ENCODE data around the gene GZMM.
"Not testable (repeated sequence)": the region's sequence is repeated elsewhere in the genome, so short reads cannot be mapped to it uniquely, and the experiment has no call there.

Gene GZMM

DNA sequence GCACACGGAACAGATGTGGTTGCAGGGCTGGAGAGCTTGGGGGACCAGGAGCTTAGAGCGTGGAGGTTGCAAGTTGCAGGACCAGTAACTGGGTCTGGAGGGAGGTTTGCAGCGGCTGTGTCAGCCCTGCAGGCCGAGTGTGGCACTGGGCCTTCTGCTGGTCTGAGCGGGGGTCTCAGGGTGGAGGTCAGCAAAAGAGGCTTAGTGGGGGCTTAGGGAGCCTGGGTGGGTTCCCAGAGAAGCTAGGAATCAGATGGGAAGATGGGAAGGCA is 40.1 kb downstream of the GZMM start:
- DNase-seq = no peak

DNA sequence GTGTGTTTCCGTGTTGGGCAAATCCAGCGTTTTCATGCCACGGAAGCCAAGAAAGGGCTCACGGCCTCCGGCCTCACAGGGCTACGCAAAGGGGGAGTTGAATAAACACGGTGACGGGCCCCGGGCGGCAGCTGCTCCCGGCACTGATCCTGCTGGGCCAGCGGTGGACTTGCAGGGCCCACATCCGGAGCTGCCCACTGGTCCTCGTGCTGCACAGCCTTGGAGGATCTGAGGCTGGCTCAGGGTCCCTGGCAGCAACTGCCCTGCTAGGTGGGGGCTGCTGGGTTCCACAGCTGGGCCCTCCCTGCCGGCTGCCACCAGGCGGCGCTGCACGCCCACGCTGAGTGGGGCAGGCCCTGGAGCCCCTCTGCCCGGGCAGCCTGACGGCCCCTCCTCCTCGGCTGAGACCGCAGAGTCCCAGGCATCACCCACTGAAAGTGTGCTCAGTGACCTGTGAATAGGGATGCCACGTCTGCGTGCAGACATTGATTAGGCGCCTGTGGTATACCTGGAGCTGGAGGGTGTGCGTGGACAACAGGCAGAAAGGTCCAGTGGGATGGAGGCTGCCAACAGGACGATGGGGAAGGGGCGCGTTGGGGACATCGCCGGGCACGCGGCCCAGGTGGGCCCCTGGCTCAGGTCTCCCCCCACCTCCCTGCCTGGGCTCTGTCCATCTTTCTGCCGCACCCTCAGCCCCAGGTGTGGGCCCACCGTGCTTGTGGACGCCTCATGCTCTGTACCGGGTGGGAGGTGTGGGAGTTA is 40.6 kb downstream of the GZMM start:
- no peak for DNase-seq

GRCh38 chr19:585146-585545 is 41.3 kb downstream of the GZMM start:
- not testable (repeated sequence) for DNase-seq

DNA sequence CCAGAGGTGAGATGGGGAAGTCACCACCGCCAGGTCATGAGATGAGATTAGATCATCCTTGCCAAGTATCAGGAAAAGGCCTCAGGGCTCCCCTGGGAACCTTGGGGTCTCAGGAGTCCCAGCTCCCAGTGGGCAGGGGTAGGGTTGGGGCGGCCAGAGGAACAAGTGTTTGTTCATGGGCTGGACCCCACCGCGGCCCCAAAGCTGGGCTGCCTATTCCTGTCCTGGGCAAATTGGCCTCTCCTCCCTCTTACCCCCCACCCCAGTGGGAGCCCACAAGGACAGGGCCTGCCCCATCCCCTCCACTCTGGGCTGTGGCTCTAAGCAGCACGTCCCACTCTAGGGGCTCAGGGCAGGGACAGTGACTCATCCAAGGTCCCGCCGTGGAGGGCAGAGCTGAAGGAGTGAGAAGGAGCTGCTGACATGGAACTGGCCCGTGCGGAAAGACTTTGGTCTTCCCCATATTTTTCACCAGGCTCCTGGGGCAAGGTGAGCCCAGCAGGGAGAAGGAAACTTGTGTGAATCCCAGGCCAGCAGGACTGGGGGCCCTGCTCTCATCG is 41.8 kb downstream of the GZMM start:
- DNase-seq = no peak

DNA sequence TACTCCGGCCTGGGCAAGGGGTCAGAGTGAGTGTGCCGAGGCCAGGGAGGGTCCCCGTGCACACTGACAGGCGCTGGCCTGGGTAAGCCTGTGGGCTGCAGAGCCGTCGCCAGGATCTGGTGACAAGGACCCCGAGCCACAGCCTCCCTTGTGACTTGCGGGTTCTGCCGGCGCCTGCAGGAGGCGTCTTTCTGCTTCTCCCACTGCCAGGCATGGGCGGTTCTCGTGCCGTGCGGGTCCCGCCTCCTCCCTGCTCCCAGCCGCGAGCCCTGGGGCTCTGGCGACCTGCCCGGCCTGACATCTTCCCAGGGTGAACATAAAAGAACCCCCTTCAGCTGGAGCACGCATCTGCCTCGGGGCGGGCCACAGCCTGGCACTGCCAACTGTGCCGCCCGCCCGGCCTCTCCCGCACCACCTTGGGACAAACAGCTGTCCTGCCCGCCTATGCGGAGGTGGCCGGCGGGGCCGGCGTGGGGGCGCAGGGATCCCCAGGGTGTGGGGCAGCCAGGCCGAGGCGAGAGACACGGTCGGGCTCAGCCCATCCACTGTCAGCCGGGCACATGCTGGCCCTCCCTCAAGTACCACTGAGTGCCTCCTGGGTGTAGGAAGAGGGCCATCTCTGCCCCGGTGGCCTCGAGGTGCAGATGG is 44.4 kb downstream of the GZMM start:
- peak; percentile 86 for DNase-seq

DNA sequence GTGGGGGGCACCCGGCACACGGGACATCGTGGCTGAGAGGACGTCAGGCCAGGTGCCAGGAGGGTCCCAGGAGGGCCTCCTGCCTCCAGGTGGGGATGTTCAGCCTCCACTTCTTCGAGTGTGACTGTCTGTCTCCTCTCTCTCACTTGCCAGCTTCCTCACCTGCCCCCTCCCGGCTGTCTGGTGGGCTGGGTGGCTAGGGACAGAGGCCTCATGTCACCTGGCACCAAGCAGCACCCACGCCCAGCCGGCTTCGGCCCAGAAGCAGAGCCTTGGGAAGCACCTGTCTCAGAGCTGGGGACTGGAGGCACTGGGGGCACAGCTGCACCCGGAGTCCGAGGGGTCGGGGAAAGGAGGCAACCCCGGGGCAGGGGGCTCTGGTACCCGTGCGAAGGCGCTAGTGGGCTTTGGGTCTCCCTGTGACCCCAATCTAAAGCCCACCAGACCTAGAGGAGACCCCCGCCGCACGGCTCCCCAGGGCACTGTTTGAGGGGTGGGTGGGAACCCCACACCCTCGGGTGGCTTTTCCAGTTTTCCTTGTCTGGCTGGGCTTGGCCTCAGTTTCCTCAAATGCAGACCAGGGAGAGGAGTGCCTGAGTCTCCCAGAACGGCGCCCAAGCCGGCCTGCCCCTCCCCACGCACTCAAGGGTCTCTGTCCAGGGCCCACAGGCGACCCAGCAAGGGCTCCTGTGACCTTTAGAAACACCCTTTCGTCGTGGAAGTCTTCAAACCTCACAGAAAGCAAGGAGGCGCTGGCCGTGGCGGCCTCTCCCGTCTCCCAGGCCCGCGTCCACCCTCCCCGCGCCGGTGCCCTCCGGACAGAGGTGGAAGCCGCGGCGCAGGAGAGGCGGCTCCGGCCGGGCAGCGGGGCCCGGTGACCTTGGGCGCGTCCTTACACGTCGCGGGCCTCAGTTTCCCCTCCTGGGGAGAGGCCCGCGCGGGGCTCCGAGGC is 45.2 kb downstream of the GZMM start:
- DNase-seq = no peak

DNA sequence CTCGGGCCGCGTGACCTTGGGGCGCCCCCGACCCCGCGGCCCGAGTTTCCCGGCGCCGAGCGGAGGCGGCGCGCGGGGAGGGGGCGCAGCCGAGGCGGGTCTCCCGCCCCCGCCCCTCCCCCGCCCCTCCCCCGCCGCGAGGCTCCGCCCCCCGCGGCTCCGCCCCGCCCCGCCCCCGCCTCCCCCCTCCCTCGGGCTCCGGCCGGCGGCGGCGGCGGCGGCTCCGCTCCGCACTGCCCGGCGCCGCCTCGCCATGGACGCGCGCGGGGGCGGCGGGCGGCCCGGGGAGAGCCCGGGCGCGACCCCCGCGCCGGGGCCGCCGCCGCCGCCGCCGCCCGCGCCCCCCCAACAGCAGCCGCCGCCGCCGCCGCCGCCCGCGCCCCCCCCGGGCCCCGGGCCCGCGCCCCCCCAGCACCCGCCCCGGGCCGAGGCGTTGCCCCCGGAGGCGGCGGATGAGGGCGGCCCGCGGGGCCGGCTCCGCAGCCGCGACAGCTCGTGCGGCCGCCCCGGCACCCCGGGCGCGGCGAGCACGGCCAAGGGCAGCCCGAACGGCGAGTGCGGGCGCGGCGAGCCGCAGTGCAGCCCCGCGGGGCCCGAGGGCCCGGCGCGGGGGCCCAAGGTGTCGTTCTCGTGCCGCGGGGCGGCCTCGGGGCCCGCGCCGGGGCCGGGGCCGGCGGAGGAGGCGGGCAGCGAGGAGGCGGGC is 46.0 kb downstream of the GZMM start, which contains the start of gene HCN2:
TSS of gene HCN2 (plus strand) at position 189 of the 703 bp plus-strand sequence. CDS start at position 254, 65 bp downstream.
- DNase-seq = no peak

GRCh38 chr19:590396-590745 is 46.5 kb downstream of the GZMM start:
- no peak for DNase-seq

GRCh38 chr19:590750-591098 is 46.9 kb downstream of the GZMM start:
- no peak for DNase-seq

GRCh38 chr19:591099-591958 is 47.5 kb downstream of the GZMM start:
- no peak for DNase-seq

- no peak for DNase-seq
Observed at GRCh38 chr19:592101-592500, 48.2 kb downstream of the GZMM start.

DNA sequence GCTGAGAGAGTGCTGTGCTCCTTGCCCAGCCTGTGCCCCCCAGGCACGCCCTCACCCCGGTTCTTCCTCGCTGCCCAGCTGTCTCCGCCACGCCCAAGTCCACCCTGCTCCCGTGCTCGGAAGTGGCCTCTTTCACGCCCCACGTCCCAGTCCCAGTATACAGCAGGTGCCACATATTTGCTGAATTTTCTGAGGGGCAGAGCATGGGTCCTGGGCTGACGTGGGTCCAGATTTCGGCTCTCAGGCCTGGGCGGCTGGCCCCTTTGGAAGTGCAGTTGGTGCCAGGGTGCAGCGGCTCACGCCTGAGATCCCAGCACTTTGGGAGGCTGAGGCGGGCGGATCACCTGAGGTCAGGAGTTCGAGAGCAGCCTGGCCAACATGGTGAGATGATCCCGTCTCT is 49.2 kb downstream of the GZMM start:
- DNase-seq = no peak

DNA sequence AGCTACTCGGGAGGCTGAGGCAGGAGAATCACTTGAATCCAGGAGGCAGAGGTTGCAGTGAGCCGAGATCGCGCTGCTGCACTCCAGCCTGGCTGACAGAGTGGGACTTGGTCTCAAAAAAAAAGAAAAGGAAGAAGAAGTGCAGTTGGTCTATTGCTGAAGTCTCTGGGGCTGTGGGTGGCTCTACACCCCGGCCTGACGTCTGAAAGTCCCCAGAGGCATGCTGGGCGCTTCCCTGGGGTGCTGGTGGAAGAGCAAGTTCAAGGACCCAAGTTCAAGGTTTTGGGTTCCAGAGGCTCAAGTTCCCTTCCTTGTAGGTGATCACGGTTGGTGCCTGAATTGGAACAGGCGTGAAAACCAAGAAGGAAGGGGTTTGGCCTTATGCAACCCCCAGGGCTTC is 49.7 kb downstream of the GZMM start:
- no peak for DNase-seq

- no peak for DNase-seq
Observed at GRCh38 chr19:594265-594870, 50.5 kb downstream of the GZMM start.

- no peak for DNase-seq
Observed at GRCh38 chr19:595326-596262, 51.7 kb downstream of the GZMM start.

DNA sequence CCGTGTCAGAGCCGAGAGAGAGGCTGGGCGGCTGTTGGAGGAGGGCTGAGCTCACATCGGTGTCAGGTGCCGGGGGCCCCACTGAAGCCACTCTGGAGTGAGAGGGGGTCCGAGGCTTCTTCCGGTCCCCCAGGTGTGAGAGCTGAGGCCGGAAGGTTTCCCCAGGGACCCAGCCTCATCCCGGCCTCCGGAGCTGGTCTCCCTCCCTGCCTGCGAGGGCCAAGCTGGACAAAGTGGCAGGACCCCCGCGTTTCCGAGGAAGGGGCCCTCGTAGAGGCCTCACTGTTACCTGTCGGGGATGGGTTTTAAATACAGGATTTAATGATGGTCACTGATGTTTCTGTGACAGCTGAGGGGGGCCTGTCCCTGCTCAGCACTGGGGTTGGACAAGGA is 52.4 kb downstream of the GZMM start:
- no peak for DNase-seq

- DNase-seq = no peak
Observed at GRCh38 chr19:597406-598315, 53.8 kb downstream of the GZMM start.

Measured in NCI-H446 treated with DMSO at 0.1 percent for 48 hours (cell line).